Mesenchymal stem cell (in vitro differentiated cells and primary cell): Measurements from ENCODE around the gene CDK10.
A peak's percentile ranks its signal among the peaks of the same experiment; 100 is the strongest.

Experiments
- DNase-seq: peaks from one replicate; pipeline ENCODE4 v3.0.0-alpha.2; 2013
- H2AFZ ChIP-seq: one replicate; pipeline ENCODE4 v1.6.1; 2013; ENCODE audit warnings: low read depth, mild to moderate bottlenecking, control low read depth, inconsistent platforms, low read length, moderate library complexity
- H2AK5ac ChIP-seq: 2 replicates; pipeline ENCODE4 v1.6.1; 2013; ENCODE audit warnings: low read length, moderate library complexity, mild to moderate bottlenecking, inconsistent platforms; ENCODE audit not compliant: severe bottlenecking
- H2BK120ac ChIP-seq: one replicate; pipeline ENCODE4 v1.6.1; 2013; ENCODE audit warnings: low read depth, mild to moderate bottlenecking, inconsistent platforms, low read length, moderate library complexity
- H2BK12ac ChIP-seq, 2 experiments: one replicate each; pipeline ENCODE4 v1.6.1; 2013; ENCODE audit warnings: inconsistent platforms in 2 of 2, low read length in 2 of 2, mild to moderate bottlenecking in 2 of 2, moderate library complexity in 2 of 2, control low read depth in 1 of 2
- H2BK15ac ChIP-seq: one replicate; pipeline ENCODE4 v1.6.1; 2013; ENCODE audit warnings: mild to moderate bottlenecking, low read depth, inconsistent platforms; ENCODE audit not compliant: poor library complexity, severe bottlenecking
- H2BK5ac ChIP-seq: 2 replicates; pipeline ENCODE4 v1.6.1; 2013; ENCODE audit warnings: low read depth, mild to moderate bottlenecking, low read length, control low read depth, inconsistent platforms; ENCODE audit not compliant: poor library complexity, severe bottlenecking
- H3K14ac ChIP-seq, 2 experiments: one replicate each; pipeline ENCODE4 v1.6.1; 2013; ENCODE audit warnings: inconsistent platforms in 2 of 2, low read length in 2 of 2, control low read depth in 1 of 2, mild to moderate bottlenecking in 1 of 2, moderate library complexity in 1 of 2
- H3K18ac ChIP-seq, 2 experiments: one replicate each; pipeline ENCODE4 v1.6.1; 2013; ENCODE audit warnings: inconsistent platforms in 2 of 2, low read length in 2 of 2, control low read depth in 1 of 2, low read depth in 1 of 2, mild to moderate bottlenecking in 1 of 2
- H3K23ac ChIP-seq, 2 experiments: one replicate each; pipeline ENCODE4 v1.6.1; 2013; ENCODE audit warnings: inconsistent platforms in 2 of 2, low read length in 2 of 2, mild to moderate bottlenecking in 2 of 2, moderate library complexity in 2 of 2, control low read depth in 1 of 2
- H3K27ac ChIP-seq: 2 replicates; pipeline ENCODE4 v1.5.1; 2013; ENCODE audit warnings: mild to moderate bottlenecking, moderate library complexity, low read length, control low read depth, inconsistent platforms; ENCODE audit not compliant: poor library complexity, severe bottlenecking
- H3K27me3 ChIP-seq, 2 experiments: 2 replicates each; pipeline versions ENCODE4 v1.6.1 to v1.7.0; 2013; ENCODE audit warnings: low read length in 2 of 2, mild to moderate bottlenecking in 2 of 2, moderate library complexity in 2 of 2, control low read depth in 1 of 2, inconsistent platforms in 1 of 2; ENCODE audit not compliant: control insufficient read depth in 1 of 2, insufficient read depth in 1 of 2
- H3K36me3 ChIP-seq, 2 experiments: 2 replicates each; pipeline versions ENCODE4 v1.6.1 to v1.7.0; 2013; ENCODE audit warnings: low read length in 2 of 2, control low read depth in 1 of 2, inconsistent platforms in 1 of 2, low read depth in 1 of 2, mild to moderate bottlenecking in 1 of 2; ENCODE audit not compliant: insufficient read depth in 2 of 2, control insufficient read depth in 1 of 2
- H3K4ac ChIP-seq, 2 experiments: one replicate each; pipeline ENCODE4 v1.6.1; 2013; ENCODE audit warnings: inconsistent platforms in 2 of 2, low read length in 2 of 2, mild to moderate bottlenecking in 2 of 2, moderate library complexity in 2 of 2, control low read depth in 1 of 2, low read depth in 1 of 2
- H3K4me1 ChIP-seq: 2 replicates; pipeline ENCODE4 v1.6.1; 2013; ENCODE audit warnings: low read depth, low read length, control low read depth; ENCODE audit not compliant: control insufficient read depth, insufficient read depth
- H3K4me2 ChIP-seq: 2 replicates; pipeline ENCODE4 v1.6.1; 2013; ENCODE audit warnings: low read length, mild to moderate bottlenecking, inconsistent platforms; ENCODE audit not compliant: poor library complexity, severe bottlenecking
- H3K4me3 ChIP-seq, 2 experiments: 2 replicates each; pipeline versions ENCODE4 v1.5.1 to v1.7.0; 2013; ENCODE audit warnings: low read length in 2 of 2, mild to moderate bottlenecking in 2 of 2, control low read depth in 1 of 2, low read depth in 1 of 2; ENCODE audit not compliant: insufficient read depth in 1 of 2
- H3K79me1 ChIP-seq: replicated peaks from 2 replicates; pipeline ENCODE4 v1.6.1; 2013; ENCODE audit warnings: mild to moderate bottlenecking, control low read depth, low read length, inconsistent platforms; ENCODE audit not compliant: poor library complexity, severe bottlenecking
- H3K9ac ChIP-seq: 2 replicates; pipeline ENCODE4 v1.7.0; 2013; ENCODE audit warnings: mild to moderate bottlenecking, low read length, moderate library complexity
- H3K9me3 ChIP-seq: 2 replicates; pipeline ENCODE4 v1.7.0; 2013; ENCODE audit warnings: mild to moderate bottlenecking, low read length; ENCODE audit not compliant: control insufficient read depth
- H4K8ac ChIP-seq: one replicate; pipeline ENCODE4 v1.6.1; 2013; ENCODE audit warnings: inconsistent platforms, mild to moderate bottlenecking, low read length, moderate library complexity
- H4K91ac ChIP-seq: one replicate; pipeline ENCODE4 v1.6.1; 2013; ENCODE audit warnings: mild to moderate bottlenecking, low read length, inconsistent platforms
- WGBS: methylation state at CpG from one replicate; pipeline ENCODE4 v1.1.7; 2013; ENCODE audit warnings: mixed read lengths; 5-methylcytosine and 5-hydroxymethylcytosine counted together

The CDK10 gene

DNA sequence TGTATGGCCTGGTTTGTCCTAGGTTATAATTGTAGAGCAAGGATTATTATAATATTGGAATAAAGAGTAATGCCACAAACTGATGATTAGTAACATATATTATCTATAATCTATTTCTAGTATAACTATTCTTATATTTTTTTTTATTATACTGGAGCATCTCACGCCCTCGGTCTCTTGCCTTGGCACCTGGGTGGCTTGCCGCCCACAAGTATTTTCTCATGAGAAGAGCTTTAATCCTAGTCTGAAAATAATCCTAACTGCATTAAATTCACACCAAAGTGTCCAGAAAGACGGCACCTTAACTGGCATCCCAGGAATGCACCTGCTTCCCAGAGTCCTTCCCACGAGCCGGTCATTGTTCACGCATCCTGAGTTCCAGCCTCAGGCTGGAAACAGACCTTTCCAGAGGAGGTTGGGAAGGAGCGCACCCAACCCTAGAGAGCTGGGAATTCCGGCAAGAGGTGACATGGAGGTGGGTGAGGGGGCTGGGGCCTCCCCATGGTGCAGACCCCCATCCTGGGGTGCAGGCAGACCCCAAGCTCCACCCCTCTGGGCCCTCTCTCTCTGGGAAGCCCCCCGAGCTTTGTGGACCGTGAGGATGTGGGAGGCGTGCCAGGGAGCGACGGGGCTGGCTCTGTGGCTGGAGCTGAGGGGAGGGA lies 44.9 kb upstream of the CDK10 start:
- 88% methylated on average over 14 of the region's 14 CpGs for WGBS

DNA sequence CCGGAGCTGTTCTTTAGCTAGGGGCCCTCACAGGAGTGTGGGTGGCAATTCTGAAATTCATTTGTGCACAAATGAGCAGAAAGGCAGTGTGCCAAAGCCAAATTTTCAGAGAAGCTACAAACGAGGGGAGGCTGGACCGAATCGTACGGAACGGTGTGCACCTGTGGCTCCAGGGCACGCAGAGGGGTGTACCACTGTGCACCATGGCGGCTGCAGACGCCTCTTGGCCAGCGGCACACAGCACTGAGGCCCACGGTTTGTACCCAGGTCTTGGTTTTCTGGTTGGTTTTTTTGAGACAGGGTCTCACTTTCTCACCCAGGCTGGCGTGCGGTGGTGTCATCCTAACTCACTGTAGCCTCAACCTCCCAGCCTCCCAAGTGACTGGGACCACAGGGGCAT lies 43.9 kb upstream of the CDK10 start:
- H2AFZ ChIP-seq: no peak overlapping the region
- peaks cover 26 to 40% of the 10 kb centered on the region in 2 experiments for H3K36me3 ChIP-seq
- no peak overlapping the region for H3K9ac ChIP-seq
- H3K4me3 ChIP-seq: no peak overlapping the region
- H3K27me3 ChIP-seq: peaks cover 0 to 8% of the 10 kb centered on the region in 2 experiments
- H2AK5ac ChIP-seq: no peak overlapping the region
- no peak overlapping the region for H3K23ac ChIP-seq
- 94% methylated on average over 10 of the region's 13 CpGs for WGBS
- H3K4ac ChIP-seq: no peak overlapping the region
- no peaks in the 10 kb centered on the region for H3K9me3 ChIP-seq
- no peak overlapping the region for H3K27ac ChIP-seq
- no peak overlapping the region for H2BK15ac ChIP-seq
- peaks cover 4% of the 10 kb centered on the region for H3K4me1 ChIP-seq
- no peak overlapping the region for H3K18ac ChIP-seq
- H2BK120ac ChIP-seq: no peak overlapping the region
- no peak for DNase-seq
- H3K14ac ChIP-seq: no peak overlapping the region
- H3K79me1 ChIP-seq: peaks cover 12% of the 10 kb centered on the region
- no peak overlapping the region for H4K91ac ChIP-seq
- H3K4me2 ChIP-seq: no peak overlapping the region
- no peak overlapping the region for H4K8ac ChIP-seq
- no peak overlapping the region for H2BK5ac ChIP-seq
- no peak overlapping the region for H2BK12ac ChIP-seq

More for the DNA sequence above, 44.9 kb upstream of the CDK10 start:
- Histone ChIP-seq H3K9ac (peak overlapping the region; percentile 71), H3K23ac (no peak overlapping the region), H2BK12ac (no peak overlapping the region), H4K91ac (no peak overlapping the region), H3K4ac (no peak overlapping the region), H2BK5ac (no peak overlapping the region), H3K4me2 (no peak overlapping the region), H4K8ac (no peak overlapping the region), H2AK5ac (no peak overlapping the region), H3K4me1 (peaks cover 8% of the 10 kb centered on the region), H2AFZ (no peak overlapping the region), H3K27ac (no peak overlapping the region), H2BK120ac (no peak overlapping the region), H3K9me3 (no peaks in the 10 kb centered on the region), H3K18ac (no peak overlapping the region), H2BK15ac (no peak overlapping the region), H3K36me3 (peaks cover 19 to 30% of the 10 kb centered on the region in 2 experiments), H3K4me3 (peak overlapping the region in 1 of 2 experiments; percentile 77), H3K79me1 (peaks cover 6% of the 10 kb centered on the region), H3K27me3 (peaks cover 0 to 12% of the 10 kb centered on the region in 2 experiments), H3K14ac (no peak overlapping the region)
- DNase-seq: no peak

DNA sequence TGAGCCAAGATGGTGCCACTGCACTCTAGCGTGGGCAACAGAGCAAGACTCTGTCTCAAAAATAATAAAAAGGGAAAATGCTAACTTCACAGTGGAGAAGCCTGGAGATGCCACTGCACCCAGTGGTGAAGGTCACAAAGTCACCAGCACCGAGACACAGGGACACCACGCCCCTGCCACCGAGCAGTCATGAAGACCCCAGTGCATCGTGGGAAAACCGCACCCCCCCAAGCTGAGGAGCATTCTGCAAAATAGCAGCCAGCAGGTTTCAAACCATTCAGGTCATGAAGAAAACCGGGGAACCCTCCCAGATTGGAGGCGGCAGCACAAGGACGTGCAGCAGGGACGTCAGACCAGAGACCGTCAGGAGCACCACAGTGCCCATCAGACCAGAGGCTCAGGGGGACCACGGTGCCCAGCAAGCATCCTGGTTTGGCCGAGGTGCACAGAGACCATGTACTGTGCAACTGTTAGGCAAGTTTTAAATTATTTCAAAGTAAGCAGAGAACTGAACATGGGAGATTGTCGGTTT lies 42.7 kb upstream of the CDK10 start:
- WGBS: 88% methylated on average over 14 of the region's 14 CpGs
- H4K91ac ChIP-seq: no peak overlapping the region
- H3K27me3 ChIP-seq: peaks cover 0 to 2% of the 10 kb centered on the region in 2 experiments
- H2AFZ ChIP-seq: no peak overlapping the region
- H3K4me3 ChIP-seq: no peak overlapping the region
- peaks cover 12% of the 10 kb centered on the region for H3K79me1 ChIP-seq
- no peak for DNase-seq
- no peak overlapping the region for H3K14ac ChIP-seq
- H3K23ac ChIP-seq: no peak overlapping the region
- no peak overlapping the region for H2BK15ac ChIP-seq
- no peak overlapping the region for H2BK120ac ChIP-seq
- H3K9ac ChIP-seq: no peak overlapping the region
- no peak overlapping the region for H2BK12ac ChIP-seq
- no peak overlapping the region for H2AK5ac ChIP-seq
- peaks cover 4% of the 10 kb centered on the region for H3K4me1 ChIP-seq
- no peaks in the 10 kb centered on the region for H3K9me3 ChIP-seq
- no peak overlapping the region for H3K4me2 ChIP-seq
- no peak overlapping the region for H3K4ac ChIP-seq
- H3K36me3 ChIP-seq: peaks cover 30 to 47% of the 10 kb centered on the region in 2 experiments
- no peak overlapping the region for H2BK5ac ChIP-seq
- H3K18ac ChIP-seq: no peak overlapping the region
- H3K27ac ChIP-seq: no peak overlapping the region
- H4K8ac ChIP-seq: no peak overlapping the region

DNA sequence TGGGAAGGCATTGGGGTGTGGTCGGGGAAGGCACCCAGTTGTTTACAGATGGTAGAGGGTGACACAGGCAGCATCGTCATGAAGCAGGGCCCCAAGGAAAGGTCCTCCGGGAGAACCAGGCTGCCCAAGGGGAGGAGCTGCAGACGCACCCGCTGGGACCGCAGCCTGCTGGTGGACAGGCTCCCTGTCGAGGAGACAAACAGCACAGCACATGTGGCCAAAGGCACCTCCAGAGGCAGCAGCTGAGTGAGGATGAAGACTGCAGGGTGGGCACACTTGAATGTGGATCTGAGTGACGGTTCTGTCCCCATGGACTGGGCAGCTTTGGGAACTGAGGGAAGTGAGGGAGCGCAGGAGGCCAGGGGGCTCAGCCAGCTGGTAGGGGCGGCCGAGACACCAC lies 41.4 kb upstream of the CDK10 start:
- no peak overlapping the region for H3K14ac ChIP-seq
- H3K4me3 ChIP-seq: no peak overlapping the region
- H3K27me3 ChIP-seq: peaks cover 0 to 2% of the 10 kb centered on the region in 2 experiments
- H3K27ac ChIP-seq: no peak overlapping the region
- no peak overlapping the region for H2BK12ac ChIP-seq
- peaks cover 34 to 59% of the 10 kb centered on the region in 2 experiments for H3K36me3 ChIP-seq
- H3K23ac ChIP-seq: no peak overlapping the region
- no peak overlapping the region for H2BK120ac ChIP-seq
- no peak overlapping the region for H2BK5ac ChIP-seq
- peaks cover 12% of the 10 kb centered on the region for H3K79me1 ChIP-seq
- H3K9ac ChIP-seq: no peak overlapping the region
- no peak overlapping the region for H3K18ac ChIP-seq
- WGBS: 95% methylated on average over 11 of the region's 11 CpGs
- no peak overlapping the region for H2BK15ac ChIP-seq
- peaks cover 4% of the 10 kb centered on the region for H3K4me1 ChIP-seq
- no peak overlapping the region for H2AFZ ChIP-seq
- DNase-seq: no peak
- no peaks in the 10 kb centered on the region for H3K9me3 ChIP-seq
- no peak overlapping the region for H3K4ac ChIP-seq
- no peak overlapping the region for H4K91ac ChIP-seq
- no peak overlapping the region for H2AK5ac ChIP-seq
- no peak overlapping the region for H4K8ac ChIP-seq
- no peak overlapping the region for H3K4me2 ChIP-seq
